Upper lobe of left lung (tissue), 6 donors: Measurements from ENCODE around the gene ZBTB8A. TPM values are rescaled to one million over a fixed set of nuclear protein-coding genes. Genes with fewer than 3 reads are reported as not detected.

Experiments used
- ATAC-seq, 2 donors: fragments of 200-7000 bp; cut with Tn5 transposase; one replicate each; pipeline ENCODE4 v1.9.1; 2022; ENCODE audit warnings: mild to moderate bottlenecking in 2 of 2, moderate library complexity in 2 of 2; ENCODE audit not compliant: low FRiP score in 2 of 2
- DNase-seq, 2 donors: peaks; one replicate each; pipeline ENCODE4 v3.0.0-alpha.2; 2019 to 2020
- H3K27ac ChIP-seq, 4 donors: fragments of 200-600 bp; sonication (generic); one replicate each; pipeline ENCODE4 v1.5.1; 2016 to 2019
- H3K27me3 ChIP-seq, 4 donors: fragments of 200-600 bp; sonication (generic); one replicate each; pipeline ENCODE4 v1.5.1; 2017 to 2019
- H3K36me3 ChIP-seq, 4 donors: fragments of 200-600 bp; sonication (generic); one replicate each; pipeline ENCODE4 v1.5.1; 2016 to 2019
- H3K4me1 ChIP-seq, 4 donors: fragments of 200-600 bp; sonication (generic); one replicate each; pipeline ENCODE4 v1.5.1; 2018 to 2019
- H3K4me3 ChIP-seq, 4 donors: fragments of 200-600 bp; sonication (generic); one replicate each; pipeline ENCODE4 v1.5.1; 2017 to 2019; ENCODE audit warnings: mild to moderate bottlenecking in 2 of 4, moderate library complexity in 1 of 4
- H3K9me3 ChIP-seq, 4 donors: fragments of 200-600 bp; sonication (generic); one replicate each; pipeline ENCODE4 v1.5.1; 2018 to 2019
- EP300 ChIP-seq, 4 donors: sonication (generic); formaldehyde crosslinking; IDR thresholded peaks; one replicate each; pipeline ENCODE4 v1.5.1; 2017; ENCODE audit warnings: antibody characterized with exemption in 4 of 4, control low read depth in 2 of 4
- POLR2A ChIP-seq, 4 donors: fragments of 450-650 bp; IDR thresholded peaks; one replicate each; pipeline ENCODE4 v1.5.1; 2016 to 2017; ENCODE audit warnings: antibody characterized with exemption in 4 of 4, mild to moderate bottlenecking in 2 of 4
- POLR2AphosphoS5 ChIP-seq, 2 donors: sonication (generic); formaldehyde crosslinking; IDR thresholded peaks; one replicate each; pipeline ENCODE4 v1.5.1; 2017; ENCODE audit warnings: antibody characterized with exemption in 2 of 2
- WGBS, 2 donors: methylation state at CpG; one replicate each; pipeline ENCODE4 v1.1.5; 2017 to 2018; 5-methylcytosine and 5-hydroxymethylcytosine counted together
- total RNA-seq, 6 donors: library from RNA; depleted of rRNA in 4 of 6; stranded (reverse); fragments of >200 nt in 4 of 6; gene quantifications; one replicate each; pipeline versions ENCODE4 v1.1.0 to v1.2.1, GENCODE V29; 2016 to 2021
- TF ChIP-seq, protein P1 (sequence below), 6 experiments: fragments of 450-650 bp in 4 of 6; fragments of 200-600 bp in 2 of 6; sonication (generic) in 2 of 6; IDR thresholded peaks; one replicate each; pipeline ENCODE4 v1.5.1; 2016 to 2019; ENCODE audit warnings: antibody characterized with exemption in 6 of 6
- donor health status: DM: no; HTN: no; CAD: no; lungs with moderate emphysema.
- donor health status: DM: no; HTN: yes; CAD: no; lungs with severe emphysema.

ZBTB8A gene
- total RNA-seq, 6 donors from 2014 or later: 5.1 to 12.0 (median 6.4) TPM

DNA sequence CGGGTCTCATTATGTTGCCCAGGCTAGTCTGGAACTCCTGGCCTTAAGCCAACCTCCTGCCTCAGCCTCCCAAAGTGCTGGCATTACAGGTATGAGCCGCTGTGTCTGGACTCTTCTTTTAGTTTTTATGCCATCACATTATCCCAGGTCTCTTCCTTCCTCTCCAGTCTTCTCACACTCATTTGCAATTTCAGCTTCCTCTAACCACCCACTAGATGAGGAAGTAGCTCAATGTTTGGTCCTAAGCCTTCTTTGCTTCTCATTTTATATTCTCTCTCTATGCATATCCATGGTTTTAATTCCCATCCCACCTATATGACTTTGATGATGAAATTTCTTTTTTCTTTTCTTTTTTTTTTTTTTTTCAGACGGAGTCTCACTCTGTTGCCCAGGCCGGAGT lies 3.1 kb upstream of the ZBTB8A start:
- Histone ChIP-seq H3K36me3 (no peaks in the 10 kb centered on the region), H3K27ac (no peak overlapping the region), H3K27me3 (no peaks in the 10 kb centered on the region), H3K4me1 (peaks cover 9 to 20% (median 13%) of the 10 kb centered on the region in 4 donors), H3K9me3 (no peaks in the 10 kb centered on the region), H3K4me3 (no peak overlapping the region)
- TF ChIP-seq POLR2A (IDR thresholded peaks at IDR 0.05) (no peak), EP300 (IDR thresholded peaks at IDR 0.05) (no peak), POLR2AphosphoS5 (IDR thresholded peaks at IDR 0.05) (no peak)
- TF ChIP-seq, protein P1, sequence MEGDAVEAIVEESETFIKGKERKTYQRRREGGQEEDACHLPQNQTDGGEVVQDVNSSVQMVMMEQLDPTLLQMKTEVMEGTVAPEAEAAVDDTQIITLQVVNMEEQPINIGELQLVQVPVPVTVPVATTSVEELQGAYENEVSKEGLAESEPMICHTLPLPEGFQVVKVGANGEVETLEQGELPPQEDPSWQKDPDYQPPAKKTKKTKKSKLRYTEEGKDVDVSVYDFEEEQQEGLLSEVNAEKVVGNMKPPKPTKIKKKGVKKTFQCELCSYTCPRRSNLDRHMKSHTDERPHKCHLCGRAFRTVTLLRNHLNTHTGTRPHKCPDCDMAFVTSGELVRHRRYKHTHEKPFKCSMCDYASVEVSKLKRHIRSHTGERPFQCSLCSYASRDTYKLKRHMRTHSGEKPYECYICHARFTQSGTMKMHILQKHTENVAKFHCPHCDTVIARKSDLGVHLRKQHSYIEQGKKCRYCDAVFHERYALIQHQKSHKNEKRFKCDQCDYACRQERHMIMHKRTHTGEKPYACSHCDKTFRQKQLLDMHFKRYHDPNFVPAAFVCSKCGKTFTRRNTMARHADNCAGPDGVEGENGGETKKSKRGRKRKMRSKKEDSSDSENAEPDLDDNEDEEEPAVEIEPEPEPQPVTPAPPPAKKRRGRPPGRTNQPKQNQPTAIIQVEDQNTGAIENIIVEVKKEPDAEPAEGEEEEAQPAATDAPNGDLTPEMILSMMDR (IDR thresholded peaks at IDR 0.05): no peak
- 60 to 76% methylated on average over 4 of the region's 4 CpGs for WGBS, 2 donors
- DNase-seq: no peak
- no peak for ATAC-seq

DNA sequence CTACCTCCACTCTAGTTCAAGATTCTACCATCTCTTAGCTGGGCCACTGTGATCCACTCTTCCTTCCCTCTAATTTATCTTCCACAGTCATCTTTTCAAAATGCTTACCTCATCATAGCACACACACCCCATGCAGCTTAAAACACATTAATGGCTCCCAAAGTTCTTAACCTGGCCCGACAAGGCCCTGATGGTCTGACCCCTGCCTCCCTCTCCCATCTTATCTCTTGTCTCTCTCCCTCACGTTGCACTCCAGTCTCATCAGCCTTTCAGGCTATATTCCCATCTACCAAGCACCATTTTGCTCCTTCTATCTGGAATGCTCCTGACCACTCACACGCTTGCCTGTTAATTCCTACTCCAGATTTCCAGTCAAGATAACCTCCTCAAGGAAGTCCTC lies 2.5 kb upstream of the ZBTB8A start:
- Histone ChIP-seq H3K27ac (no peak overlapping the region), H3K36me3 (no peaks in the 10 kb centered on the region), H3K9me3 (no peaks in the 10 kb centered on the region), H3K27me3 (no peaks in the 10 kb centered on the region), H3K4me3 (no peak overlapping the region), H3K4me1 (peaks cover 9 to 20% (median 13%) of the 10 kb centered on the region in 4 donors)
- WGBS, 2 donors: 74 to 83% methylated on average over 3 of the region's 3 CpGs
- TF ChIP-seq POLR2A (IDR thresholded peaks at IDR 0.05): no peak
- TF ChIP-seq, protein P1 (IDR thresholded peaks at IDR 0.05): no peak
- TF ChIP-seq EP300 (IDR thresholded peaks at IDR 0.05): no peak
- no peak for TF ChIP-seq POLR2AphosphoS5 (IDR thresholded peaks at IDR 0.05)
- DNase-seq (no peak), ATAC-seq (no peak)

- WGBS, 2 donors: 12 to 26% methylated on average over 17 to 37 of the region's 102 CpGs
- Histone ChIP-seq H3K9me3 (no peaks in the 10 kb centered on the region), H3K36me3 (no peaks in the 10 kb centered on the region), H3K27me3 (no peaks in the 10 kb centered on the region), H3K4me1 (peaks cover 13 to 20% (median 14%) of the 10 kb centered on the region in 4 donors), H3K27ac (peak overlapping the region; percentile 61 to 87 (median 80)), H3K4me3 (peak overlapping the region; percentile 46 to 76 (median 72))
- ATAC-seq (peak in 1 of 2 donors; percentile 79), DNase-seq (peak; percentile 23 to 91)
- no peak for TF ChIP-seq POLR2AphosphoS5 (IDR thresholded peaks at IDR 0.05)
- TF ChIP-seq, protein P1 (IDR thresholded peaks at IDR 0.05): peak in 3 of 6 experiments; percentile 18 to 35 (median 30)
- peak in 1 of 4 donors; percentile 22 for TF ChIP-seq POLR2A (IDR thresholded peaks at IDR 0.05)
- no peak for TF ChIP-seq EP300 (IDR thresholded peaks at IDR 0.05)
These were observed 651 bp downstream of the ZBTB8A start for GRCh38 chr1:32539584-32540571.

DNA sequence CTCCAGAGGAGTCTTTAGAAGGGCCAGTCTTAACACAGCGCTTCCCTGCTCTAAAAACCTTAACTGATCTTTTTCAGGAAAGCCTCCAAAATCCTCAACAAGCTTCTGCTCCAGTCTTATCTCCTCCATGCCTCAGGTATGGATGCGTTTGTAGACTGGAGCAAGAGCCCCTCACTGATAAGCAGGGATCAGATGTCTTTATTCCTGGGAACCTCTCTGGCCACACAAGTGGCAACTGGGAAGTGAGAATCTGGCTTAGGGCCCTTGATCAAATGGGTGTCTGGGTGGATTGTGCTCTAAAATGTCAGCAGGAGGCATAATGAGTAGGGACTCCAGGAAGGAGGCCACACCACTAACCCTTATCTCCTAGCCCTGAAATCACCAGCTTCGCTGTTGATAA lies 1.4 kb downstream of the ZBTB8A start:
- TF ChIP-seq POLR2A (IDR thresholded peaks at IDR 0.05) (no peak), POLR2AphosphoS5 (IDR thresholded peaks at IDR 0.05) (no peak), EP300 (IDR thresholded peaks at IDR 0.05) (no peak)
- TF ChIP-seq, protein P1 (IDR thresholded peaks at IDR 0.05): no peak
- DNase-seq: no peak
- H3K4me1 ChIP-seq: peaks cover 13 to 20% (median 14%) of the 10 kb centered on the region in 4 donors
- H3K27me3 ChIP-seq: no peaks in the 10 kb centered on the region
- peak overlapping the region in 3 of 4 donors; percentile 76 to 87 (median 83) for H3K27ac ChIP-seq
- H3K9me3 ChIP-seq: no peaks in the 10 kb centered on the region
- no peaks in the 10 kb centered on the region for H3K36me3 ChIP-seq
- no peak for ATAC-seq
- peak overlapping the region; percentile 46 to 76 (median 72) for H3K4me3 ChIP-seq
- WGBS, 2 donors: 69 to 70% methylated on average over 3 of the region's 3 CpGs
